ENCODE data around the gene ZNF346. TPM values are rescaled to one million over a fixed set of nuclear protein-coding genes. Genes with fewer than 3 reads are reported as not detected.

ZNF346 gene
- total and polyA plus RNA-seq, 3 experiments from 2014 or later = 16.8 to 22.0 (median 19.5) TPM

DNA sequence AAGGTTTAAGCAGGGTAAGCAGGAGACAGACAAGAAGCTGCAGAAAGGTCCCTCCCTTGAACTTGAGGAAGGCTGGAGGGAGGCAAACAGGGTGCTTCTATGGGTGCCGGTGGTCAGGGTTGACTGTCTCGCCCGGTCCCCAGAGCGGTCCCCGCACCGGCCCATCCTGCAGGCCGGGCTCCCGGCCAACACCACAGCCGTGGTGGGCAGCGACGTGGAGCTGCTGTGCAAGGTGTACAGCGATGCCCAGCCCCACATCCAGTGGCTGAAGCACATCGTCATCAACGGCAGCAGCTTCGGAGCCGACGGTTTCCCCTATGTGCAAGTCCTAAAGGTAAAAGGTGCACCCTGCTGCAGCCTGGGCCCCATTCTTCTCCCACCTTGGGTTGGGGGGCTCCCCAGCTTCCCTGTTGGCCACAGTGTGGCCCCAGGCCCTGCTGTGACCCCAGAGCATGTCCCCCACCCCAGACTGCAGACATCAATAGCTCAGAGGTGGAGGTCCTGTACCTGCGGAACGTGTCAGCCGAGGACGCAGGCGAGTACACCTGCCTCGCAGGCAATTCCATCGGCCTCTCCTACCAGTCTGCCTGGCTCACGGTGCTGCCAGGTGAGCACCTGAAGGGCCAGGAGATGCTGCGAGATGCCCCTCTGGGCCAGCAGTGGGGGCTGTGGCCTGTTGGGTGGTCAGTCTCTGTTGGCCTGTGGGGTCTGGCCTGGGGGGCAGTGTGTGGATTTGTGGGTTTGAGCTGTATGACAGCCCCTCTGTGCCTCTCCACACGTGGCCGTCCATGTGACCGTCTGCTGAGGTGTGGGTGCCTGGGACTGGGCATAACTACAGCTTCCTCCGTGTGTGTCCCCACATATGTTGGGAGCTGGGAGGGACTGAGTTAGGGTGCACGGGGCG lies 69.9 kb downstream of the ZNF346 start:
- Mint-ChIP-seq H3K27me3 (peaks cover 0 to 4% of the 10 kb centered on the region in 2 donors), H3K4me3 (no peak overlapping the region), H3K36me3 (no peaks in the 10 kb centered on the region), H3K27ac (no peak overlapping the region), H3K9me3 (no peaks in the 10 kb centered on the region), H3K4me1 (peaks cover 3 to 4% (median 4%) of the 10 kb centered on the region in 3 donors)
- POLR2A ChIA-PET = no interaction called here
- H3K4me1 ChIP-seq (ENCODE audit: insufficient read depth, low read length) = peaks cover 3% of the 10 kb centered on the region
- H3K27me3 ChIP-seq (ENCODE audit: insufficient read depth, low read length, poor library complexity, severe bottlenecking) = no peaks in the 10 kb centered on the region
- no peak for DNase-seq
- H3K27ac ChIP-seq (ENCODE audit: low read depth, low read length) = no peak overlapping the region
- H3K4me3 ChIP-seq (ENCODE audit: low read length) = no peak overlapping the region
- H3K36me3 ChIP-seq (ENCODE audit: insufficient read depth, low read length) = no peaks in the 10 kb centered on the region
- no peaks in the 10 kb centered on the region for H3K9me3 ChIP-seq (ENCODE audit: low read length)
- CTCF ChIA-PET = interaction anchor here (1.6 kb wide), 1 partner anchor 20 kb away, joined by 5 read pairs; no protein-coding TSS in a partner anchor

DNA sequence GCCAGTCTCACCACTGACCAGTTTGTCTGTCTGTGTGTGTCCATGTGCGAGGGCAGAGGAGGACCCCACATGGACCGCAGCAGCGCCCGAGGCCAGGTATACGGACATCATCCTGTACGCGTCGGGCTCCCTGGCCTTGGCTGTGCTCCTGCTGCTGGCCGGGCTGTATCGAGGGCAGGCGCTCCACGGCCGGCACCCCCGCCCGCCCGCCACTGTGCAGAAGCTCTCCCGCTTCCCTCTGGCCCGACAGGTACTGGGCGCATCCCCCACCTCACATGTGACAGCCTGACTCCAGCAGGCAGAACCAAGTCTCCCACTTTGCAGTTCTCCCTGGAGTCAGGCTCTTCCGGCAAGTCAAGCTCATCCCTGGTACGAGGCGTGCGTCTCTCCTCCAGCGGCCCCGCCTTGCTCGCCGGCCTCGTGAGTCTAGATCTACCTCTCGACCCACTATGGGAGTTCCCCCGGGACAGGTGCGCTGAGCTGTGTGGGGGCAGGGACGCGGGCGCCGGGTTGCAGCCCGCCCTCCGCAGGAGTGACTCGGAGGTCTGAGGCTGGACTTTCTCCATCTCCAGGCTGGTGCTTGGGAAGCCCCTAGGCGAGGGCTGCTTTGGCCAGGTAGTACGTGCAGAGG lies 70.7 kb downstream of the ZNF346 start:
- no peaks in the 10 kb centered on the region for H3K9me3 ChIP-seq (ENCODE audit: low read length)
- no peaks in the 10 kb centered on the region for H3K36me3 Mint-ChIP-seq
- CTCF ChIA-PET = interaction anchor here (1.6 kb wide), 1 partner anchor 19 kb away, joined by 5 read pairs; no protein-coding TSS in a partner anchor

DNA sequence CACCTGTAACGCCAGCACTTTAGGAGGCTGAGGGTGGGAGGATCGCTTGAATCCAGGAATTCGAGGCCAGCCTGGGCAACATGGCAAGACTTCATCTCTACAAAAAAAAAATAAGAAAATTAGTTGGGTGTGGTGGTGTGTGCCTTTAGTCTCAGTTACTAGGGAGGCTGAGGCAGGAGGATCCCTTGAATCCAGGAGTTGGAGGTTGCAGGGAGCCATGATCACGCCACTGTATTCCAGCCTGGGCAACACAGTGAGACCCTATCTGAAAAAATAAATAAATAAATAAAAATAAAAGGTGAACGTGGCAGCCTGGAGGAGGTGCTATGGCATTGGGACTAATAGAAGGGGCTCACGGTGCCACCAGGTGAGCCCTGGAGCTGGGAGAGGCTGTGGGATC lies 71.3 kb downstream of the ZNF346 start:
- H3K27me3 Mint-ChIP-seq = no peaks in the 10 kb centered on the region
- H3K9me3 Mint-ChIP-seq = no peaks in the 10 kb centered on the region
- no peak overlapping the region for H3K27ac ChIP-seq (ENCODE audit: low read depth, low read length)
- H3K27ac Mint-ChIP-seq = no peak overlapping the region
- no peak overlapping the region for H3K4me3 ChIP-seq (ENCODE audit: low read length)
- no peak overlapping the region for H3K4me3 Mint-ChIP-seq
- ChIA-PET CTCF (no interaction called here), POLR2A (no interaction called here)
- H3K4me1 ChIP-seq (ENCODE audit: insufficient read depth, low read length) = no peaks in the 10 kb centered on the region
- H3K4me1 Mint-ChIP-seq = no peaks in the 10 kb centered on the region
- H3K36me3 ChIP-seq (ENCODE audit: insufficient read depth, low read length) = no peaks in the 10 kb centered on the region
- H3K9me3 ChIP-seq (ENCODE audit: low read length) = no peaks in the 10 kb centered on the region
- no peak for DNase-seq
- H3K27me3 ChIP-seq (ENCODE audit: insufficient read depth, low read length, poor library complexity, severe bottlenecking) = no peaks in the 10 kb centered on the region
- H3K36me3 Mint-ChIP-seq = no peaks in the 10 kb centered on the region

More for the DNA sequence above, 70.7 kb downstream of the ZNF346 start:
- Mint-ChIP-seq H3K9me3 (no peaks in the 10 kb centered on the region), H3K4me1 (no peaks in the 10 kb centered on the region), H3K27ac (no peak overlapping the region), H3K27me3 (no peaks in the 10 kb centered on the region), H3K4me3 (no peak overlapping the region)
- H3K36me3 ChIP-seq (ENCODE audit: insufficient read depth, low read length) = no peaks in the 10 kb centered on the region
- no peak for DNase-seq
- no peak overlapping the region for H3K4me3 ChIP-seq (ENCODE audit: low read length)
- no peaks in the 10 kb centered on the region for H3K4me1 ChIP-seq (ENCODE audit: insufficient read depth, low read length)
- H3K27me3 ChIP-seq (ENCODE audit: insufficient read depth, low read length, poor library complexity, severe bottlenecking) = no peaks in the 10 kb centered on the region
- H3K27ac ChIP-seq (ENCODE audit: low read depth, low read length) = no peak overlapping the region
- POLR2A ChIA-PET = no interaction called here

GRCh38 chr5:177094224-177095087 lies 72.0 kb downstream of the ZNF346 start:
- no peaks in the 10 kb centered on the region for H3K4me1 ChIP-seq (ENCODE audit: insufficient read depth, low read length)
- H3K4me3 ChIP-seq (ENCODE audit: low read length) = no peak overlapping the region
- H3K36me3 ChIP-seq (ENCODE audit: insufficient read depth, low read length) = no peaks in the 10 kb centered on the region
- no peaks in the 10 kb centered on the region for H3K9me3 ChIP-seq (ENCODE audit: low read length)
- no peak for DNase-seq
- Mint-ChIP-seq H3K4me3 (no peak overlapping the region), H3K4me1 (no peaks in the 10 kb centered on the region), H3K36me3 (no peaks in the 10 kb centered on the region), H3K9me3 (no peaks in the 10 kb centered on the region), H3K27ac (no peak overlapping the region), H3K27me3 (no peaks in the 10 kb centered on the region)
- H3K27me3 ChIP-seq (ENCODE audit: insufficient read depth, low read length, poor library complexity, severe bottlenecking) = no peaks in the 10 kb centered on the region
- ChIA-PET CTCF (no interaction called here), POLR2A (no interaction called here)
- H3K27ac ChIP-seq (ENCODE audit: low read depth, low read length) = no peak overlapping the region

GRCh38 chr5:177095088-177095669 lies 72.7 kb downstream of the ZNF346 start:
- H3K36me3 ChIP-seq (ENCODE audit: insufficient read depth, low read length) = no peaks in the 10 kb centered on the region
- Mint-ChIP-seq H3K9me3 (no peaks in the 10 kb centered on the region), H3K4me1 (no peaks in the 10 kb centered on the region), H3K27me3 (peaks cover 0 to under 1% of the 10 kb centered on the region in 2 donors), H3K36me3 (no peaks in the 10 kb centered on the region), H3K27ac (no peak overlapping the region), H3K4me3 (no peak overlapping the region)
- no peaks in the 10 kb centered on the region for H3K4me1 ChIP-seq (ENCODE audit: insufficient read depth, low read length)
- no peak for DNase-seq
- ChIA-PET CTCF (no interaction called here), POLR2A (no interaction called here)
- H3K27ac ChIP-seq (ENCODE audit: low read depth, low read length) = no peak overlapping the region
- no peaks in the 10 kb centered on the region for H3K27me3 ChIP-seq (ENCODE audit: insufficient read depth, low read length, poor library complexity, severe bottlenecking)
- H3K9me3 ChIP-seq (ENCODE audit: low read length) = no peaks in the 10 kb centered on the region
- no peak overlapping the region for H3K4me3 ChIP-seq (ENCODE audit: low read length)

- Mint-ChIP-seq H3K27me3 (peaks cover 2 to 5% of the 10 kb centered on the region in 2 donors), H3K4me1 (no peaks in the 10 kb centered on the region), H3K27ac (no peak overlapping the region), H3K36me3 (no peaks in the 10 kb centered on the region), H3K9me3 (no peaks in the 10 kb centered on the region), H3K4me3 (no peak overlapping the region)
- no peaks in the 10 kb centered on the region for H3K27me3 ChIP-seq (ENCODE audit: insufficient read depth, low read length, poor library complexity, severe bottlenecking)
- no peak overlapping the region for H3K27ac ChIP-seq (ENCODE audit: low read depth, low read length)
- DNase-seq = no peak
- no peak overlapping the region for H3K4me3 ChIP-seq (ENCODE audit: low read length)
- no peaks in the 10 kb centered on the region for H3K4me1 ChIP-seq (ENCODE audit: insufficient read depth, low read length)
- H3K36me3 ChIP-seq (ENCODE audit: insufficient read depth, low read length) = no peaks in the 10 kb centered on the region
- ChIA-PET CTCF (no interaction called here), POLR2A (no interaction called here)
- H3K9me3 ChIP-seq (ENCODE audit: low read length) = no peaks in the 10 kb centered on the region
These were observed 73.9 kb downstream of the ZNF346 start for GRCh38 chr5:177096162-177097015.

All from CD8-positive, alpha-beta memory T cell (primary cell).